Activated T-cell treated with anti-CD3 and anti-CD28 coated beads, Interleukin-2, amount 50 U/mL, for 1 hour (primary cell): ENCODE measurements around the gene COL23A1.
A peak's percentile ranks its signal among the peaks of the same experiment; 100 is the strongest.
"Not testable (repeated sequence)": the region's sequence is repeated elsewhere in the genome, so short reads cannot be mapped to it uniquely, and the experiment has no call there.

ENCODE experiments used
- DNase-seq: peaks from one replicate; pipeline ENCODE4 v3.0.0-alpha.2; 2020

Gene COL23A1

GRCh38 chr5:178247481-178248456 lies 342.4 kb downstream of the COL23A1 start:
- DNase-seq: no peak

GRCh38 chr5:178246624-178247279 lies 343.4 kb downstream of the COL23A1 start:
- no peak for DNase-seq

GRCh38 chr5:178245389-178245788 lies 344.8 kb downstream of the COL23A1 start:
- DNase-seq: no peak

DNA sequence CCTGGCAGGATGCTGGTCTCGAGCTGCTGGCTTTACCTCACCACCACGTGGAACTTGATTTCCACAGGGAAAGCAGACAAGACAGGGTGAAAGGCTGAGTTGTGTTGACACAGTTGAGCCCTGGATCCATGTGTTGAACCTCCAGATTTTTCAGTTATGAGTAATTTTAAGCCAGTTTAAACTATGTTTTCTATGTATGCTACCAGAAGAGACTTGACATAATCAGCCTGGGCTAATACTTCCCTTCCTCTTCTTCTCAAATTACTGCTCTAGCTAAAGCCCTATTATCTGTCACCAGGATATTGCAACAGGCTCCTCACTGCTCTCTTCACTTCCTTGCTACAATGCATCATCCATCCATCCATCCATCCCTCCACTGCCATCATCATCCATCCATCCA lies 345.6 kb downstream of the COL23A1 start:
- no peak for DNase-seq

- no peak for DNase-seq
These were observed 347.8 kb downstream of the COL23A1 start for GRCh38 chr5:178242416-178242815.

- no peak for DNase-seq
These were observed 348.4 kb downstream of the COL23A1 start for GRCh38 chr5:178241688-178242231.

DNA sequence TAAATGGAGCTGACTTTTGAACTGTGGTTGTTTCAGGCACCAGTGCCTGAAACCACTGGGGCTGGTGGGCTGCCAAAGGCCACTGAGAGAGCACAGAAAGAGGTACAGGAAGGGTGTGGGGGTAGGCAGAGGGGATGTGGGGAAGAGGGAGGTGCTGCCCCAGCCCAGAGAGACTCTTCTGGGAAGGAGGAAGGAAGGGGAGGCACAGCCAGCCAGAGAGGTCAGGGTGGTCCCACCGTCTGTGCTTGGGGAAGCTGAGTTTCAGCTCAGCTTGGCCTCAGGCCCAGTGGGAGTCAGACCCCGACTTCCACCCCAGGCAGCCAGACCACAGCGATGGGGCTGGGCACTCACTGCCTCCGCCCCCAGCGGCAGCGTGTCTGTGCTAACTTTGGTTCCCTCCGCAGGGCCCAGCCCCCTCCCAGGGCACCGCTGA lies 348.9 kb downstream of the COL23A1 start:
- no peak for DNase-seq

- DNase-seq: no peak
These were observed 349.4 kb downstream of the COL23A1 start for GRCh38 chr5:178240766-178241165.

GRCh38 chr5:178240341-178240741 lies 349.9 kb downstream of the COL23A1 start:
- DNase-seq: no peak

DNA sequence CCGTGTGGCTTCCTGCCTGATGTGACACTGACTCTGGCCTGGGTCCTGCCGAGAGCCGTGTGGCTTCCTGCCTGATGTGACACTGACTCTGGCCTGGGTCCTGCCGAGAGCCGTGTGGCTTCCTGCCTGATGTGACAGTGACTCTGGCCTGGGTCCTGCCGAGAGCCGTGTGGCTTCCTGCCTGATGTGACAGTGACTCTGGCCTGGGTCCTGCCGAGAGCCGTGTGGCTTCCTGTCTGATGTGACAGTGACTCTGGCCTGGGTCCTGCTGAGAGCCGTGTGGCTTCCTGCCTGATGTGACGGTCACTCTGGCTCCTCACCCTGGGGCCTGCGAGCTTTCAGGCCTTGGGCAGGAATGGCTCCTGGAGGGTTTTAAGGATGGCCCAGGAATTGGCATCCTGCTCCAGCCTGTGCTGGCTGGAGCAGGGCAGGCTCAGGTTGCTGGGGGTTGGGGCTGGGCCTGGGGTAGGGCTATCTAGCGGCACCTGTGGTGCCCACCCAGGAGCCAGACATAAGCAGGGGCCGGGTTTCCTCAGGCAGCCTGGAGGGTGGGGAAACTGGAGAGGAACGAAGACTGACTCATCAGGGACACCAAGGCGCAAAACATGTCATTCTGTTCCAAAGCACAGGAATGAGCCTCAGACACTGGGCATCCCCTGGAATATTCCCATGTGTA lies 350.4 kb downstream of the COL23A1 start:
- not testable (repeated sequence) for DNase-seq

DNA sequence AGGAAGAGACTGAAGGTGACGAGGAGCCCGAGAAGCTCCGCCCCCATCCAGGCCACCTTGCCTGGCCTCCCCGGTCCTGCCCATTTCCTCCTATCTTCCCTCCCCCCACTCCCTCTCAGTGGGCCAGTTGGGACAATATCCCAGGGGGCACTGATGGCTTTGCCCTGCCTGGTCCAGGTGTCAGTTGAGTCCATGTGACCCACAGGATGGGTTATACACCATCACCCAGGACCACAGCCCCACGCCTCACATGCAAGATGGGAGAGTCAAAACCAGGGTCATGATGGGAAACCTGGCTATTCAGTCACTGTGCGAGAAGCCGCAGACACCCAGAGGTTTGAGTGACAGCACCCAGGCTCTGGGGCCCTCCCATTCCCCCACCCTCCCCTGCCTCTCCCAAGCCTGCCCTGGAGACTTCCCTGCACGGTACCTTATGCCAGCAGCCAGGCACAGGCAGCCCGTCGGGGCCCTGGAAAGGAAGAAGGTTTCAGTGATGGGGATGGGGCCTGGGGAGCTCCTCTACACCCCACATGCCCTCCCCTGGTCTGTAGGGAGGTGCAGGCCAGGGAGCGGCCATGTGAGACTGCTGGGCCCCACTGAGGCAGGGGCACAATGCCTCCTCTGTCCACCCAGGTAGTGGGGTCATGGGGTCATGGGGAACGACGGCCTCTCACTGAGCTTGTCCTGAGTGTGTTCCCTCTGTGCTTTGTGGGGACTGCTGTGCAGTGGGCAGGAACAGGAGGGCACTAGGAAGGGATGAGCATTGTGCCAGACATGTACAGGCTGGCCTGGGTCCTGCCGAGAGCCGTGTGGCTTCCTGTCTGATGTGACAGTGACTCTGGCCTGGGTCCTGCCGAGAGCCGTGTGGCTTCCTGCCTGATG lies 351.2 kb downstream of the COL23A1 start:
- DNase-seq: no peak

DNA sequence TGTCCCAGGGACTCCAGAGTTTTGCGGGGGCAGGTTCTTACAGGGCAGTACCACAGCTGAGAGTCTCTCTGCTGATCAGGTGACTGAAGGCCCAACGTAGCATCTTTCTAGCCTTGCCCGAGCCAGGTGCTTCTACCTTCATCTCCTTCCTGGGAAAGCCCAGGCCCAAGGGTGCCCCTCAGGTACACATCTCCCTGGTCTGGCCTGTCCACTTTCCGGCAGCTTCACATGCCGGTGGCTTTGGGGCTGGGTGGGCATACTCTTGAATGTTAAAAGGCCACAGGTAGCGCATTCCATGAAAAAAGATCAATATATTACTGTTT lies 351.9 kb downstream of the COL23A1 start:
- no peak for DNase-seq

GRCh38 chr5:178237431-178238312 lies 352.5 kb downstream of the COL23A1 start:
- DNase-seq: no peak

GRCh38 chr5:178236679-178237078 lies 353.5 kb downstream of the COL23A1 start:
- no peak for DNase-seq

DNA sequence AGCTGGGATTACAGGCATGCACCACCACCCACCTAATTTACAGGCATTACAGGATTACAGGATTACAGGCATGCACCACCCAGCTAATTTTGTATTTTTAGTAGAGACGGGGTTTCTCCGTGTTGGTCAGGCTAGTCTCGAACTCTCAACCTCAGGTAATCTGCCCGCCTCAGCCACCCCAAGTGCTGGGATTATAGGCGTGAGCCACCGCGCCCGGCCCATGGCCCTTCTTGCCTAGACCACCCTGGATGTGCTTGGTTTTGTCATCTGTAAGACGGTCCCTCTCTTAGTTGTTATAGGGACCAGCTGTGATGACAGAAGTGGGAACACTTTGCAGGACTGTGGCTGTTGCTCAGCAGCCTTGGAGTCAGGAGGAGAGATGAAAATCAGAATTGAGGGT lies 354.1 kb downstream of the COL23A1 start:
- DNase-seq: no peak

DNA sequence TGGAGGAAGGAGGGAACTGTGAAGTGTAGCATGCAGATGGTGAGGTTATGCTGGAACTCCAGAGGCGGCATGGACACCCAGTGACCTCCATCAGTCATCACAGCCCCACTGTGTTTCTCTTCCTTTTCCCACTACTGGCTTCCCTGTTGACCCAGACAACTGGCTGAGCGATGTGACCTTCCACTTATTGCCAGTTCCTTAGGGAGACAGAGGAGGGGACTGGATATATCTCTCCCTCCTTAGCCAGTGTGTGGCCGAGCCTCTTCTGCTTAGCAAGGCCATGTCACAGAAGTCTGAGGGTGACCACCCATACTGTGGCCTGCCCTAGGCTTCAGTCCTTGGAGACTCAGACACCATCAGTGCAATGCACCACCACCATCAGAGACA lies 354.6 kb downstream of the COL23A1 start:
- no peak for DNase-seq

GRCh38 chr5:178234750-178235587 lies 355.2 kb downstream of the COL23A1 start:
- DNase-seq: peak; percentile 80

GRCh38 chr5:178234121-178234749 lies 356.0 kb downstream of the COL23A1 start:
- DNase-seq: no peak

DNA sequence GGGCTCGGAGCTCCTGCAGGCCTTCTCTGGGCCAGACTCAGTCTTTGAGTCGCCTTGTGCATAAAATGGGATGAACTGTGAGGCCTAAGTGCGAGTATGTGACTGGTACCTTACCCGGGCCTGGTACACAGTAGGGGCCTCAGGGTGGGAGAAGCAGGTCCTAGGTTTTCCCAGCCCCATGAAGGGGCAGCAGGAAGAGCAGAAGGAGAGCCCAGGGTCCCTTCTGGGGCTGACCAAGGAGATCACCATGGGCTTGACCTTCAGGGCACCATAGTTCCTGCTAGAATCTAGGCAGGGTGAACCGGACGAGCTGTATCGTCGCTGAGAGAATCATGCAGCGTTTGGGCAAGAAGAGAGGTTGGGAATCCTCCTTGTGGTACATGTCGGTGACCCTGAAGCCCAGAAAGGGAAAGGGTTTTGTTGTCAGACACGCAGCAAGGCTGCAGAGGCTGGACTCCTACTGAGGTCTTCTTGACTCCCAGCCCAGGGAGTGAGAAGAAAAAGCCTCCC lies 357.2 kb downstream of the COL23A1 start:
- no peak for DNase-seq
